ENCODE measurements around the gene CRTC1.

Gene CRTC1

DNA sequence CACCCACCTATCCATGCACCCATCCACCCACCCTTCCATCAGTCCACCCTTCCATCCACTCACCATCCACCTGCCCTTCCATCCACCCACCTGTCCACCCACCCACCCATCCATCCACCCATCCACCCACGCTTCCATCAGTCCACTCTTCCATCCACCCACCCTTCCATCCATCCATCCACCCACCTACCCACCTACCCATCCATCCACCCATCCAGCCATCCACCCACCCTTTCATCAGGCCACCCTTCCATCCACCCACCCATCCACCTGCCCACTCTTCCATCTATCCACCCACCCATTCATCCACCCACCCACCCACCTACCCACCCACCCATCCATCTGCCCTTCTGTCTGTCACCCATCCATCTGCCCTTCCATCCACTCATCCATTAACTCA lies 29.6 kb upstream of the CRTC1 start:
- no peak for DNase-seq (ENCODE audit: low spot score)

DNA sequence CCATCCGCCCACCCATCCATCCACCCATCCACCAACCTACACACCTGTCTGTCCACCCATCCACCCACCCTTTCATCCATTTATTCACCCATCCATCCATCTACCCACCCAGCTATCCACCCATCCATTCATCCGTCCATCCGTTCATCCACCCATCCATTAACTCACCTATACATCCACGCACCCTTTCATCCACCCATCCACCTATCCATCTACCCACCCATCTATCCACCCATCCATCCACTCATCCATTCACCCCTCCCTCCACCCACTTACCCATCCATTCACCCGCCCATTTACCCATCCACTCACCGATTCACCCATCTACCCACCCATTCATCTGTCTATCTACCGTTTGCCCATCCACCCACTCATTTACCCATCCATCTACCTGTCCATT lies 29.0 kb upstream of the CRTC1 start:
- no peak for DNase-seq (ENCODE audit: low spot score)

DNA sequence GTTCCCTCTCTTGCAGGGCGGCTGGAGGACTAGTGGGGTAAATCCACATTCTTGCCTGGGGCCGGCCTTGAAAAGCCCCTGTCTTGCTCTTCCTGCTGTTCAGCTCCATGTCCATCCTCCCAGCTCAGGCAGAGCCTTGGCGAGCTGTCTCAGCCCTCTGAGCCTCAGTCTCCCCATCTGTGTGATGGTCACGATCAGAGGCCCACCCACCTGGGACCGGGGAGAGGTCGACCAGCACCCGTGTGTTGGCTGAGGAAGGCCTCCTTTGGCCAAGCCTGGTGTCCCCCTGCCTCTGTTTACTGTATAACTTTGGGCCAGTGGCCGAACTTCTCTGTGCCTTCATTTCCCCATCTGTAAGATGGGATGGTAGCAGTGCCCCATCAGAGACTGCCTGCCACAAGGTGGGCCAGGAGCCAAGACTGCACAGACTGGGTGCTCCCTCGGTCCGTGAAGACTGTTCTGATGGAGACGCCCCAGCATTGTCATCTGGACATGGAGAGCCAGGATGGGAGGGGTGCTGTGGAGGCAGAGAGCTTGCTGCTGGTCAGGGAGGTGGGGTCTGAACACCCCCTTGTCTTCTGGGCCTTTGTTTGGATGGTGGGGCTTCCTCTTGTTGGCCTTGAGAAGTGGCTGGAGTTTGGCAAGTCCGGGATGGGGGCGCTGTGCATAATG lies 28.2 kb upstream of the CRTC1 start:
- no peak for DNase-seq (ENCODE audit: low spot score)

DNA sequence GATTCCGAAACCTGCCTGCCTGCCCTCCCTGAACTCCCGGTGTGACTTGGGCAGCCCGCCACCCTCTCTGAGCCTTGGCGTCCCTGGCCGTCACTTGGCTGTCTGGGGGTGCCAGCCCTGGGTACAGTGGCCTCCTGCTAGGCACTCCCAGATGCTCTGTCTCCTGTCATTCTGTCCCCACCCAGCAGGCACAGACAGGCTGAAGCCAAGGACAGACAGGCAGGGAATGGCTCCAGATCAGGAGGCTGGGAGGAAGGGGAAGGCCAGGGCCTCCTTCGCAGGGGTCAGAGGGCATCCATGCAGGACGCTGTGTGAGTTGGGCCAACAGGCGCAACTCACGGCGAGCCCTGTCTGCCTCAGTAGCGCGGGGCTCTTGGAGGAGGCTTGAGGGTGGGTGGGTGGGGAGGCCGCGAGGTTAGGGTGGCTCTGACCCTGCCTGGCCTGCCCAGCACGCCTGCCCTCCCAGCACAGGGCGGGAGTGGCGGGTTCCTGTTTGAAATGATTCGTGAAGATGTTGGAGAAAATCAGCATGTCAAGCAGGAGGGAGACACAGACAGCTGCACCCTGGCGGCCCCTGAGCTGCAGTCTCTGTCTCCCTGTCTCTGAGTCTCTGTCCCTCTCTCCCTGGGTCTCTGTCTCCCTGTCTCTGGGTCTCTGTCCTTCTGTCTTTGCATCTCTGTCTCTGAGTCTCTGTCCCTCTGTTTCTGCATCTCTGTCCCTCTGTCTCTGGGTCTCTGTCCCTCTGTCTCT lies 27.0 kb upstream of the CRTC1 start:
- DNase-seq (ENCODE audit: low spot score): no peak

DNA sequence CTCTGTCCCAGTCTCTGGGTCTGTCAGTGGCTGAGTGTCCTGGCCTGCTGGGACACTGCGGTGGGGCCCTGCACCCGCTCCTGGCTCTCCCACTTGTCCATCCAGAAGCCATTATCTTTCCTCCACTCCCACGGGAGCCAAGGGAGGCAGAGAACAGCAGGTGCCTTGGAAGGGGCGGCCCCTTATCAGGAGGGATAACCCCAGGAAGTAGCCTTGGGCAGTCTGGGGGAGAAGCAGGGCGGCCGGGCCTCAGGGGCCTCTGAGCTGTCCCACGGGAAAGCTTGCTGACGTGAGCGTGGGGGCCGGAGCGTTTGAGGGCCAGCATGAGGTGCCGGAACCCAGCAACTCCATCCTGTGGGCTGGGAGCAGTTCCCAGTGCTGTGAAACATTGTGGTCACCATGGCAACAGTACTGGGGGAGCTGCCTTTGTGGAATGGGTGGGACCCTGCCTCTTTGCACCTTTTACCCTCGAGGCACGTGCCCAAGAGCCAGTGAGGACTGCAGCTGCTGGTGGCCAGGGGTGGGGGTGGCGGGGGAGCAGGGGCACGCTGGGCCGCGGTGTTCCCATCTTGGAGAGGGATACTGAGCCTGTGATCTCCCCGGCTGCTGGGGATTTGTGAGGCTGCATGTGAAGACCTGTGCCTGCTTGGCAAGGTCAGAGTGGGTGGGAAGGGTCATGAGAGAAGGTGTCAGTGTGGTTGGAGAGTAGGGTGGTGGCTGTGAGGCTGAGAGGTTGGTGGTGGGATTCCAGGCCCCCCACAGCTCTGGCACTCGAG lies 25.7 kb upstream of the CRTC1 start:
- DNase-seq (ENCODE audit: low spot score): no peak

DNA sequence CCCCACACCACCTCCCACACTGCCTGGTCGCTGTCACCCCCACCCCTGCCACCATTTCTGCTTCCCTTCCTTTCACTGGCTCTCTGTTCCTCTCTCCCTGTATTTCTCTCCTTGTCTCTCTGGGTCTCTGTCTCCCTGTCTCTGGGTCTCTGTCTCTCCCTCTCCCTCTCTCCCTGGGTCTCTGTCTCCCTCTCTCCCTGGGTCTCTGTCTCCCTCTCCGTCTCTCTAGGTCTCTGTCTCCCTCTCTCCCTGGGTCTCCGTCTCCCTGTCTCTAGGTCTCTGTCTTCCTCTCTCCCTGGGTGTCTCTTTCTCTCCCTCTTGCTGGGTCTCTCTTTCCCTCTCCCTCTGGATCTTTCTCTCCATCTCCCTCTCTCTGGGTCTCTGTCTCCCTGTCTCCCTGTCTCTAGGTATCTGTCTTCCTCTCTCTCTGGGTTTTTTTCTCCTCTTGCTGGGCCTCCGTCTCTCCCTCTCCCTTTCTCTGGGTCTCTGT lies 25.1 kb upstream of the CRTC1 start:
- no peak for DNase-seq (ENCODE audit: low spot score)

DNA sequence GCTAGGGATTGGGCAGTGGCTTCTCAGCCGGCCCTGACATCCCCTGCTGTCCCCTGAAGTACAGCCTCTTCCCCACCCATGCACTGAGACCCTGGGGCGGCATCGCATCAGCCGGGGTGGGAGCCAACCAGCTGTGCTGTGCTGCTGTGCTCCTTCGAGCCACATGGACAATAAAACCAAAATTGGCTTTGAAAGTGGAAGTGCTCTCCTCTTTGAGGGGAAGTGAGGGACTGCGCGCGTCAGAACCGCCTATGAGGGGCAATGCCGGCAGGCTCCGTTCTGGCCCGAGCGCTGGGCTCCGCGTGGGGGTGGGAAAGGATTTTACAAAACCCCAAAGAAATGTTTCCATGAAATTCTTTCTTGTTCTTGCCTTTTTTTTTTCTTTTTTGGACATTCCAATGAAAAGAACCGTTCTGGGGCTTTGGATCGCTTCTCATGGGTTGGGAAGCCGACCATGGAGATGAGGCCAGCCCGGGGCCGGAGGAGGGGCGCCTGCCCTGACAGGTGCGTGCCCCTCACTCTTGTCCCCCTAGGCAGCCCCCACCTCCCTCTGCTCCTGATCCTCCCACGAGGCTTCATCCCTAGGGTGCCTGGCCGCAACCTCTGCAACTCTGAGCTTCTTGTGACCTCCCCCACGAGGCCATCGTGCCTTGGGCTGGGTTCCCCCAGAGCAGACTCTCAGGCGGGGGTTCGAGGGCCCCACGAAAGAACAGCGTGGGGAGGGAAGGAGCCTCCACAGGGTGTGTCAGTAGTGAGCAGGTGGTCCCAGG lies 24.0 kb upstream of the CRTC1 start:
- DNase-seq (ENCODE audit: low spot score): no peak

DNA sequence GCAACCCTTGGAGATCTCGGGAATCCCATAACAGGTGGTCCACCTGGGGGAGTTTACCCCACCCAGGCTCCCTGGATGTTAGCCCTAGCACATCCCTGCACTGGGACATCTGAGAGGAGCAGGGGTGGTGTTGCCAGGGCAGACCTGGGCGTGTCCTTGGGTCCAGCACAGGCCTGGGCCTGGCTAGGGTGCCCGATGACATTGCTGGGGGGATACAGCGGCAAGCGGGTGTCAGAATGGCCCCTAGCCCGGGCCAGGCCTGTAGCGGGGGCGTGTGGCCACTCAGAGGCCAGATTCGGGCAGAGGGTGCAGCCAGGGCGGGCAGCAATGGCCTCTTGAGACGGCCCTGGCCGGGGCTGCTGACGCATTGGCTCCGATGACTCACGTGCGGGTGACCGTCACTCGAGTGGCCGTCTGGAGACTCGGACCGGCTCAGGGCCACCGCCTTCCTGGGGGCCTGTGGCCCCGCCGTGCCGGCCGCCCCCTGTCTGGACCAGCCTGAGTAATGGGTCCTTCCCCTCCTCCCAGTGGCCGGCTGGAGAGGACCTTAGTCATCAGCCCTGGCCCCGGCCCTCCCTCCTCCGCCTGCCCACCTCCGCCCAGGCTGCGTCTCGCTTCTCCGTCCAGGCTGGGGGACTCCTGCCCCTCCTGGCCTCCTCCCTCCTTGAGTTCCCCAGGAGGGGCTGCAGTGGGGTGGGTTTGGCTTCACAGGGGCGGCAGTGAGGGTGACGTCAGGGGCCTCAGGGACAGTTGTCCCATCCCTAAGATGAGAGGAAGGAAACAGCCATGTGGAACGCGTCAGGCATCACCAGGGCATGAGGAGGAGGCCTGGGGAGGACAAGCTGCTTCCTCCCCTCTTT lies 23.2 kb upstream of the CRTC1 start:
- DNase-seq (ENCODE audit: low spot score): no peak

DNA sequence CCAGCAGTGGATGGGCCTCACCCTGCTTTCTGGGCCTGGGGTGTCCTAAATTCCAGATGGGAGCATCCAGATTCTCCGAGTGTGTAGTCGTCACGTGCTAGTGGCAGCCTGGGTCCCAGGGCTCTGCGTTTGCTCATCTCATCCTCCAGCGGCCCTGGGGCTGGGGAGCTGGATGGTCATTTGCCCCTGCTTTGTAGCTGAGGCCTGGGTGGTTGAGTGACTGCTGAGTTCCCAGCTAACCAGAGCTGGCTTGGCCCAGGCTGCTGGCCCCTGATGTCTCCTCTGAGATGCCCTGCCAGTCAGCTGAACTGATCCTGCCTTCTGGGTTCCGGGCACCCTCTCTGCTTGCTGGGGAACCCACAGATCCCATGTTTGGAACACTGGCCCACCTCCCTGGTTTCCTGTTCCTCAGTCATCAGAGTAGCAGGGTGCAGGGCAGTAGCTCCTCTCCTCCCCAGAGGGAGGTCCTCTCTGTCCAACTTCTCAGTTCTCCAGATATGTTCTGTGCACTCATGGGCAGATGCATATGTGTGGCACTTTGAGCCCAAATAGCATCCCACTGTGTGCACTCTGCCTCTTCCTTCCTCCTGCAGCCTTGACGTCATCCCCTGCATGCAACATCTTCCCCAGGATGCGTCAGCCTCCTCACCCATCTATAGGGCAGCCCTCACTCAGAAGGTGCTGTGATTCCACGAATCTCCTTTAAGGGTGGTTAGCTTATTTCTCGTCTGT lies 22.4 kb upstream of the CRTC1 start:
- no peak for DNase-seq (ENCODE audit: low spot score)

DNA sequence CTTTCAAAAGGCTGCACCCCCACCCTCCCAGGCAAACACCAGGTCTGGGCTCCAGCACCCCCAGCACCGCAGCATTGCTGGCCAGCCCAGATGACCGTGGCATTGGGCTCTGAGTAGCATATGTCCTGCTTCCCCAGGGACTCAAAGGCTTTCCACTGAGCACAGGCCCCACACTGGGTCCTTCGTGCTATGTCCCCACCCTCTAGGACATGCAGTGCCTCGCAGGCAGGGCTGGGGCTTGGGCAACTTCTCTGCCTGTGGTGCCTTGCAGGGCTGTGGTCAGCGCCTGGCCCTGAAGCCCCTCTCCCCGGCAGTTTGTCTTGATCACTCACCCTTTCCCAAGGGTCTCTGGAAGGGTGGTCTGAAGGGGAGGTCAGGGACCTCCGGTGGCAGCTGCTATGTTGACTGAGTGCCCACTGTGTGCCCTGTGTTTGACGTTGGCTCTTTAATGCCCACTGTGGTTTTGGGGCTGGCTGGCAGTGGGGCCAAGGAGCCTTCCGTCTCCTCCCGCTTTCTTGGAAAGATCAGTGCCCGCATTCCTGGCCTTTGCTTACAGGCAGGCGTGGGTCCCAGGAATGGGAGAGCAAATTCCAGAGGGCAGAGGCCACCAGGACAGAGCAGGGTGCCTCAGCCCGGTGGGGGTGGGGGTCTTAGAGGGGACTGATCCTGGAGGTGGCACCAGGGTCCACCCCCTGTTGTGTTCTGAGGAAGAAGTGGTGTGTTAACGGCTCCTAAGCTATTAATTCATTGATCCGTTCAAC lies 20.3 kb upstream of the CRTC1 start:
- no peak for DNase-seq (ENCODE audit: low spot score)

DNA sequence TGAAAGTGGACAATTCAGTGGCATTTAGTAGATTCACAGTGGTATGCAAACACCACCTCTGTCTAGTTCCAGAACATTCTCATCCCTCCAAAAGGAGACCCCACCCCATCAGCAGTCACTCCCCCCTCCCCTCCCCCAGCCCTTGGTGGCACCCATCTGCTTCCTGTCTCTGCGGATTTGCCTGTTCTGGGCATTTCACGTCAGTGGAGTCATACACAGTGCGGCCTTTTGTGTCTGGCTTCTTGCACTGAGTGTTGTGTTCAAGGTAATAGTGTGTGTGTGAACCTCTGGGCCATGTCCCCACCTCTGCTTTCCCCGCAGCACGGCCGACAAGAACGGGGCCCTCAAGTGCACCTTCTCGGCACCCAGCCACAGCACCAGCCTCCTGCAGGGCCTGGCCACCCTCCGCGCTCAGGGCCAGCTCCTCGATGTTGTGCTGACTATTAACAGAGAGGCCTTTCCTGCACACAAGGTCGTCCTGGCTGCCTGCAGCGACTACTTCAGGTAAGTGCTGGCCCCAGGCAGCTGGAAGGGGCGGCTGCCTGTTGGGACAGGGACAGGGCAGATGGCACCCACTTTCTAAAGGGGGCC lies 19.4 kb upstream of the CRTC1 start:
- DNase-seq (ENCODE audit: low spot score): no peak

DNA sequence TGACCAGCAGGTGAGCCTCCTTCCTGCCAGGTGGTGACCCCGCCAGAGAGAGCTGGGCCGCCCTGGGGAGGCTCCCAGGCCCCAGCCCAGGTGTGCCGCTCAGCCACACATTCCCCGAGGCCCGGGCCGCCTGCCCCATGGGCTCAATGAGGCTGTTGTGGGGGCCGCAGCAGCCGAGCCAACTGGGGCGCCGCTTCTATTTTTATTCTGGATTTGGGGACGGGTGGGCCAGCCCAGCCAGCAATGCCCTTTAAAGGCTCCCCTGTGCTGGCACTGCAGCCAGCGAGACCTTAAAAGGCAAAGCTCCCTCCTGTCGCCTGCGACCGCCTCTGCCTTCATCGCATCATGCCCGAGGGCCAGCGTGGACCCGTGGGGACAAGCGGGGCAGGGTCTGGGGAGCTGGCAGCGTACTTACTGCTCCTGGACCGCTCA lies 17.7 kb upstream of the CRTC1 start:
- no peak for DNase-seq (ENCODE audit: low spot score)

DNA sequence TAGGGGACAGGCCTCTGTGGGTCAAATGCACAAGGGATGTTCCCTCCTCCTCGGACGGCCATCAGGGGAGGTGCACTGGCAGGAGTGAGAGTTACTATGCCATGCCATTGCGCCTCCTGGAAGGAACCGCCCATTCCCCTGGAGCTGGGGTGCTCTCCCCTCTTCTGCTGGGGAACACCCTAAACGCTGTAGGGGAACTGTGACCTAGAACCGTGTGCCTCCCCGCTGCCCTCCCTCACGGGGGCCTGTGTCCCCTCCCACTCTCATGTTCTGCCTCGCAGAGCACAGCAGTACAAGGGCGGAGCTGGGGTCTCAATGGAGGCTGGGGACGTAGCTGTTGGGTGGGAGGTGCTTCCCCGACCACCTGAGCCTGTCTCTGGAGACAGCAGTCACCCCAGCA lies 17.2 kb upstream of the CRTC1 start:
- DNase-seq (ENCODE audit: low spot score): no peak

DNA sequence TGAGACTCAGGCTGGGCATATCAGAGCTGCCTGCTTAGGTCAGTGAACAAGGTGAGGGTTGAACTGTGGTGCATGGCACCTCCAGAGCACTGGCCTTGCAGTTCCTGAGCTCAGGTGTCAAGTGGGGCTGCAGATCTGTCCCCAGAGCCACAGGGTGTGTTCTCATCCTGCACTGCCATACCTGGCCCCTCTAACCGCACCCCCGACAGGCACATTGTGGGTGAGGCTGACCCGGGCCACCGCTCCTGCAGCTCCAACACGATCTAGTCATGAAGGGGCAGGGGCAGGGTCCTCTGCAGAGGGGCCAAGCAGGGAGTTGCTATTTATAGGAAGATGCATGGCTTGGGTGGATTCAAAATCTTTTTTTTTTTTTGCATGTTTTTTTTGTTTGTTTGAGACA lies 16.7 kb upstream of the CRTC1 start:
- DNase-seq (ENCODE audit: low spot score): no peak

DNA sequence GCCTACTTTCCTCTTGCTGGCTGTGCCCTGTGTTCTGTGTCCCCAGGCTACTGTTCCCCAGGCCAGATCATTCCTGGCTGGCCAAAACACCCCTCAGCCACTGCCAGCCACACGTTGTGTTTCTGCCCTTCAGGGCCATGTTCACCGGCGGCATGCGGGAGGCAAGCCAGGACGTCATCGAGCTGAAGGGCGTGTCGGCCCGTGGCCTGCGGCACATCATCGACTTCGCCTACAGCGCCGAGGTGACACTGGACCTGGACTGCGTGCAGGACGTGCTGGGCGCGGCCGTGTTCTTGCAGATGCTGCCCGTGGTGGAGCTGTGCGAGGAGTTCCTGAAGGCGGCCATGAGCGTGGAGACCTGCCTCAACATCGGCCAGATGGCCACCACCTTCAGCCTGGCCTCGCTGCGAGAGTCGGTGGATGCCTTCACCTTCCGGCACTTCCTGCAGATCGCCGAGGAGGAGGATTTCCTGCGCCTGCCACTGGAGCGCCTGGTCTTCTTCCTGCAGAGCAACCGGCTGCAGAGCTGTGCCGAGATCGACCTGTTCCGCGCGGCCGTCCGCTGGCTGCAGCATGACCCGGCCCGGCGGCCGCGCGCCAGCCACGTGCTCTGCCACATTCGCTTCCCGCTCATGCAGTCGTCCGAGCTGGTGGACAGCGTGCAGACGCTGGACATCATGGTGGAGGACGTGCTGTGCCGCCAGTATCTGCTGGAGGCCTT lies 15.8 kb upstream of the CRTC1 start:
- DNase-seq (ENCODE audit: low spot score): no peak

DNA sequence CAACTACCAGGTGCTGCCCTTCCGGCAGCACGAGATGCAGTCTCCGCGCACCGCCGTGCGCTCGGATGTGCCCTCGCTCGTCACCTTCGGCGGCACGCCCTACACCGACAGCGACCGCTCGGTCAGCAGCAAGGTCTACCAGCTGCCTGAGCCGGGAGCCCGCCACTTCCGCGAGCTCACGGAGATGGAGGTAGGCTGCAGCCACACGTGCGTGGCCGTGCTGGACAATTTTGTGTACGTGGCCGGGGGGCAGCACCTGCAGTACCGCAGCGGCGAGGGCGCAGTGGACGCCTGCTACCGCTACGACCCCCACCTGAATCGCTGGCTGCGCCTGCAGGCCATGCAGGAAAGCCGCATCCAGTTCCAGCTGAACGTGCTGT lies 15.2 kb upstream of the CRTC1 start:
- DNase-seq (ENCODE audit: low spot score): no peak

DNA sequence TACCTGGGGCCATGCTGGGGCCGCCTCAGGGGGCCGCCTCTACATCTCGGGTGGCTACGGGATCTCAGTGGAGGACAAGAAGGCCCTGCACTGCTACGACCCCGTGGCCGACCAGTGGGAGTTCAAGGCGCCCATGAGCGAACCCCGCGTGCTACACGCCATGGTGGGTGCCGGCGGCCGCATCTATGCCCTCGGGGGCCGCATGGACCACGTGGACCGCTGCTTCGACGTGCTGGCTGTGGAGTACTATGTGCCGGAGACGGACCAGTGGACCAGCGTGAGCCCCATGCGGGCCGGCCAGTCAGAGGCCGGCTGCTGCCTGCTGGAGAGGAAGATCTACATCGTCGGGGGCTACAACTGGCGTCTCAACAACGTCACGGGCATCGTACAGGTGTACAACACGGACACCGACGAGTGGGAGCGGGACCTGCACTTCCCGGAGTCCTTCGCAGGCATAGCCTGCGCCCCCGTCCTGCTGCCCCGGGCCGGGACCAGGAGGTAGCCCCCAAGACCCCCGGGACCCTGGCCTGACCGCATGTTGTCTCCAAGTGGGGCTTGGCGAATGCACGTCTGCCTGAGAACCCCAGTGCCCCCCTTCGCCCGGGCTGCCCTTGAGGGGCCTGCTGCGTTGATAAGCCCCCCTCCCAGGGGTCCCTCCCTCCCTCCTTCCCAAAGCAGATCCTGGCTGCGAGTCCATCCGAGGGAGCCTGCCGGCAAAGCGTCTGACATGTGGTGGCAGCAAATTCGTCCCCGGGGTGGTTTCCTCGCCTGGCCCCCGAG lies 14.5 kb upstream of the CRTC1 start:
- no peak for DNase-seq (ENCODE audit: low spot score)

DNA sequence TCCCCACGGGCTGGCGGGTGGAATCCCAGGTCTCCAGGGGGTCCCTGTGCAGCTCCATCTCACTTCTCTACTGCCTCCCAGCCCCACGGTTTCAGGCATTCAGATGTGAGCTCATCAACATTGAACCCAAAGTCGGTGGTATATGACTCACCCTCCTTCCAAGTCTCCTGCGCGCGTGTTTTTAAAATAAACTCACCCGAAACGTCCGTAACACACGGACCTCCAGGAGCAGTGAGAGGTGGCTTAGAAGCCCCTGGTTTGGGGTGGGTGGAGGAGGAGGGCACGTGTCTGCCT lies 14.0 kb upstream of the CRTC1 start:
- DNase-seq (ENCODE audit: low spot score): no peak
